Activated T-cell treated with anti-CD3 and anti-CD28 coated beads, Interleukin-2, amount 50 U/mL, for 24 hours (primary cell): Measurements from ENCODE around the gene TULP4.

Experiments used
- DNase-seq: peaks from one replicate; pipeline ENCODE4 v3.0.0-alpha.2; 2020
- H3K27ac Mint-ChIP-seq: 2 replicates; pipeline ENCODE4 v1.8.0; 2020; ENCODE audit warnings: mild to moderate bottlenecking, mixed read lengths
- H3K27me3 Mint-ChIP-seq: 2 replicates; pipeline ENCODE4 v1.8.0; 2020; ENCODE audit warnings: mixed read lengths
- H3K36me3 Mint-ChIP-seq: 2 replicates; pipeline ENCODE4 v1.8.0; 2020; ENCODE audit warnings: low read depth, mixed read lengths
- H3K4me1 Mint-ChIP-seq: 2 replicates; pipeline ENCODE4 v1.8.0; 2020; ENCODE audit warnings: low read depth, mixed read lengths
- H3K4me3 Mint-ChIP-seq: 2 replicates; pipeline ENCODE4 v1.8.0; 2020; ENCODE audit warnings: mild to moderate bottlenecking, moderate library complexity, mixed read lengths
- H3K9me3 Mint-ChIP-seq: 2 replicates; pipeline ENCODE4 v1.8.0; 2020; ENCODE audit warnings: mixed read lengths

Gene TULP4, protein sequence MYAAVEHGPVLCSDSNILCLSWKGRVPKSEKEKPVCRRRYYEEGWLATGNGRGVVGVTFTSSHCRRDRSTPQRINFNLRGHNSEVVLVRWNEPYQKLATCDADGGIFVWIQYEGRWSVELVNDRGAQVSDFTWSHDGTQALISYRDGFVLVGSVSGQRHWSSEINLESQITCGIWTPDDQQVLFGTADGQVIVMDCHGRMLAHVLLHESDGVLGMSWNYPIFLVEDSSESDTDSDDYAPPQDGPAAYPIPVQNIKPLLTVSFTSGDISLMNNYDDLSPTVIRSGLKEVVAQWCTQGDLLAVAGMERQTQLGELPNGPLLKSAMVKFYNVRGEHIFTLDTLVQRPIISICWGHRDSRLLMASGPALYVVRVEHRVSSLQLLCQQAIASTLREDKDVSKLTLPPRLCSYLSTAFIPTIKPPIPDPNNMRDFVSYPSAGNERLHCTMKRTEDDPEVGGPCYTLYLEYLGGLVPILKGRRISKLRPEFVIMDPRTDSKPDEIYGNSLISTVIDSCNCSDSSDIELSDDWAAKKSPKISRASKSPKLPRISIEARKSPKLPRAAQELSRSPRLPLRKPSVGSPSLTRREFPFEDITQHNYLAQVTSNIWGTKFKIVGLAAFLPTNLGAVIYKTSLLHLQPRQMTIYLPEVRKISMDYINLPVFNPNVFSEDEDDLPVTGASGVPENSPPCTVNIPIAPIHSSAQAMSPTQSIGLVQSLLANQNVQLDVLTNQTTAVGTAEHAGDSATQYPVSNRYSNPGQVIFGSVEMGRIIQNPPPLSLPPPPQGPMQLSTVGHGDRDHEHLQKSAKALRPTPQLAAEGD (N-terminal part only)

DNA sequence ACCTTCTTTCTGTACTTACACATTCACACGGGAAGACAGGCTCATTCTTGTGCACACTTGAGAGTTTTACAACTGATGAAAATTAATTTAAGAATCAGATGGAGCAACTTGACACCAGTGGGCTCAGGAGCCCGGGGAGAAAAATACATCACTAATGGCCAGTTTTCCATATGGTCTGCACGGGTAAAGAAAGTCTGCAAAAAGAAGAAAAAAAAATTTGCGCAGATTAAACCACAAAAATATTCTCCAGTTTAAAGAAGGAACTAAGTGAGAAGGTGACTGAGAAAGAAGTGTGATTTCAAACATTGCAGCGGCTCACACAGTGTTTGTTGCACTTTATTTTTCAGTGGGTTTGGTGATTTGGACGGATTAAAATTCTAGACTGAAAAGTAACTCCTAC lies at the start of gene TULP4:
TULP4 (plus strand) TSS at position 301 of the 400 bp plus-strand sequence. CDS start 1,552 bp downstream, outside the sequence.
- peaks cover 3% of the 10 kb centered on the region for H3K9me3 Mint-ChIP-seq
- H3K27ac Mint-ChIP-seq = no peak within 1 kb of the TSS
- DNase-seq = no peak
- H3K27me3 Mint-ChIP-seq = no peaks in the 10 kb centered on the region
- peaks cover 8% of the 10 kb centered on the region for H3K4me1 Mint-ChIP-seq
- H3K36me3 Mint-ChIP-seq = peaks cover 69% of the 10 kb centered on the region
- H3K4me3 Mint-ChIP-seq = no peak within 1 kb of the TSS

DNA sequence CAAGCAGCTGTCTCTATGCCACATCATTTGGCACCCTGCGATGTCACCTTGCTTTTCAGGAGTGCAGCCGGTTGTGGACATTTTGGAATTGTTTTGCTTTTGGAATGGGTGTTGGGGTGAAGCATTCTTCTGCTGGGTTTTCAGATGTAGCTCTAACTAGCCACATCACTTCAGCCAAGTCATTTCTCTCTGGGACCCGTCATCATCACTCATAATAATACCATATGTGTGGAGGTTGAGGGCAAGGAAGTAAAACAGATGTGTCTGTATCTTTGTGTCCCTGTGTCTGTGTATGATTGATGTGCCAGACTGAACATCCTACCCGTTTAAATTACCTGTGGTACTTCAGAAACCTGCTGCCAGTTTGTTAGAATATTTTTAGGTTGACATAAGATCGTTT lies 49.5 kb upstream of the TULP4 start:
- no peak for DNase-seq
- peaks cover 25% of the 10 kb centered on the region for H3K4me1 Mint-ChIP-seq
- no peak overlapping the region for H3K27ac Mint-ChIP-seq
- H3K36me3 Mint-ChIP-seq = peaks cover 7% of the 10 kb centered on the region
- H3K9me3 Mint-ChIP-seq = no peaks in the 10 kb centered on the region
- H3K27me3 Mint-ChIP-seq = no peaks in the 10 kb centered on the region
- no peak overlapping the region for H3K4me3 Mint-ChIP-seq

GRCh38 chr6:158264180-158264579 lies 48.1 kb upstream of the TULP4 start:
- no peaks in the 10 kb centered on the region for H3K9me3 Mint-ChIP-seq
- H3K4me1 Mint-ChIP-seq = peaks cover 17% of the 10 kb centered on the region
- no peak for DNase-seq
- H3K27me3 Mint-ChIP-seq = no peaks in the 10 kb centered on the region
- peaks cover 14% of the 10 kb centered on the region for H3K36me3 Mint-ChIP-seq
- H3K27ac Mint-ChIP-seq = no peak overlapping the region
- no peak overlapping the region for H3K4me3 Mint-ChIP-seq

DNA sequence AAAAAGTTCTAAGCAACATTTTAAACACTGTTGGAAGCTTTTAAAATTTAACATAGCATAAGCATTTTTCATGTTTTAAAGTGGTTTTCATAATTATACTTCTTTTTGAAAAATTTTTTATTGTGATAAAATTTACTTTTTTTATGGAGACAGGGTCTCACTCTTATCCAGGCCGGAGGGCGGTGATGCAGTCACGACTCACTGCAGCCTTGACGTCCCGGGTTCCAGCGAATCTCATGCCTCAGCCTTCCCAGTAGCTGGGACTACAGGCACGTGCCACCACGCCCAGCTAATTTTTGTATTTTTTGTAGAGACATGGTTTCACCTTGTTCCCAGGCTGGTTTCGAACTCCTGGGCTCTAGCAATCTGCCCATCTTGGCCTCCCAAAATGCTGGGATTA lies 46.1 kb upstream of the TULP4 start:
- no peak overlapping the region for H3K27ac Mint-ChIP-seq
- H3K27me3 Mint-ChIP-seq = no peaks in the 10 kb centered on the region
- no peak for DNase-seq
- no peaks in the 10 kb centered on the region for H3K9me3 Mint-ChIP-seq
- peaks cover 15% of the 10 kb centered on the region for H3K36me3 Mint-ChIP-seq
- peaks cover 28% of the 10 kb centered on the region for H3K4me1 Mint-ChIP-seq
- H3K4me3 Mint-ChIP-seq = no peak overlapping the region

GRCh38 chr6:158268361-158269147 lies 43.7 kb upstream of the TULP4 start:
- DNase-seq = no peak
- Mint-ChIP-seq H3K9me3 (no peaks in the 10 kb centered on the region), H3K27me3 (no peaks in the 10 kb centered on the region), H3K27ac (no peak overlapping the region), H3K4me1 (peaks cover 28% of the 10 kb centered on the region), H3K4me3 (no peak overlapping the region), H3K36me3 (peaks cover 24% of the 10 kb centered on the region)

- no peak for DNase-seq
- Mint-ChIP-seq H3K36me3 (peaks cover 28% of the 10 kb centered on the region), H3K27ac (no peak overlapping the region), H3K4me3 (no peak overlapping the region), H3K27me3 (no peaks in the 10 kb centered on the region), H3K4me1 (peaks cover 28% of the 10 kb centered on the region), H3K9me3 (no peaks in the 10 kb centered on the region)
Observed at GRCh38 chr6:158269657-158270056, 42.6 kb upstream of the TULP4 start.

GRCh38 chr6:158270389-158271127 lies 41.7 kb upstream of the TULP4 start:
- Mint-ChIP-seq H3K9me3 (no peaks in the 10 kb centered on the region), H3K4me1 (peaks cover 28% of the 10 kb centered on the region), H3K36me3 (peaks cover 35% of the 10 kb centered on the region), H3K27ac (peak overlapping the region; percentile 69), H3K4me3 (peak overlapping the region; percentile 33), H3K27me3 (no peaks in the 10 kb centered on the region)
- DNase-seq = peak; percentile 42

- no peak for DNase-seq
- Mint-ChIP-seq H3K4me1 (peaks cover 28% of the 10 kb centered on the region), H3K27ac (no peak overlapping the region), H3K4me3 (no peak overlapping the region), H3K27me3 (no peaks in the 10 kb centered on the region), H3K36me3 (peaks cover 30% of the 10 kb centered on the region), H3K9me3 (no peaks in the 10 kb centered on the region)
Observed at GRCh38 chr6:158272324-158272723, 39.9 kb upstream of the TULP4 start.

- DNase-seq = no peak
- H3K36me3 Mint-ChIP-seq = peaks cover 21% of the 10 kb centered on the region
- H3K4me3 Mint-ChIP-seq = no peak overlapping the region
- no peaks in the 10 kb centered on the region for H3K27me3 Mint-ChIP-seq
- H3K9me3 Mint-ChIP-seq = no peaks in the 10 kb centered on the region
- H3K27ac Mint-ChIP-seq = no peak overlapping the region
- H3K4me1 Mint-ChIP-seq = peaks cover 6% of the 10 kb centered on the region
Observed at GRCh38 chr6:158278004-158278403, 34.3 kb upstream of the TULP4 start.

DNA sequence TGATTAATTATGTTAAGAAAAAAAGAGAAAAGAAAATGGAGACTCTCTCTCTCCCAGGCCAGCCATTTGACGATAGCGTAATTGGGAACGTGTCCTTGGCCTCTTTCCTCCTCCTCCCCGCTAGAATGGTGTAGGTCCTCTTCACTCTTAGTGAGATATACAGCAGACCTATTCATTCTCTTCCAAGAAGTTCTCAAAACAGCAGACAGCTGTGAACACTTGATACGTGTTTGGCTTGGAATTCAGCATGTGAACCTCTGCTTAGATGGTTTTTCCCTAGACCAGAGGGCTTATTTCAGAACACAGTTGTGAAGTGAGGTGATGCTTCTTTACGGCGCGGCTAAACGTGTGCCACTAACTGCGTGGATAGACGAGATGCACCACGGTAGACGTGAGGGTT lies 32.6 kb upstream of the TULP4 start:
- Mint-ChIP-seq H3K36me3 (peaks cover 13% of the 10 kb centered on the region), H3K9me3 (no peaks in the 10 kb centered on the region), H3K4me3 (no peak overlapping the region), H3K27ac (no peak overlapping the region), H3K4me1 (peaks cover 20% of the 10 kb centered on the region), H3K27me3 (no peaks in the 10 kb centered on the region)
- DNase-seq = no peak

DNA sequence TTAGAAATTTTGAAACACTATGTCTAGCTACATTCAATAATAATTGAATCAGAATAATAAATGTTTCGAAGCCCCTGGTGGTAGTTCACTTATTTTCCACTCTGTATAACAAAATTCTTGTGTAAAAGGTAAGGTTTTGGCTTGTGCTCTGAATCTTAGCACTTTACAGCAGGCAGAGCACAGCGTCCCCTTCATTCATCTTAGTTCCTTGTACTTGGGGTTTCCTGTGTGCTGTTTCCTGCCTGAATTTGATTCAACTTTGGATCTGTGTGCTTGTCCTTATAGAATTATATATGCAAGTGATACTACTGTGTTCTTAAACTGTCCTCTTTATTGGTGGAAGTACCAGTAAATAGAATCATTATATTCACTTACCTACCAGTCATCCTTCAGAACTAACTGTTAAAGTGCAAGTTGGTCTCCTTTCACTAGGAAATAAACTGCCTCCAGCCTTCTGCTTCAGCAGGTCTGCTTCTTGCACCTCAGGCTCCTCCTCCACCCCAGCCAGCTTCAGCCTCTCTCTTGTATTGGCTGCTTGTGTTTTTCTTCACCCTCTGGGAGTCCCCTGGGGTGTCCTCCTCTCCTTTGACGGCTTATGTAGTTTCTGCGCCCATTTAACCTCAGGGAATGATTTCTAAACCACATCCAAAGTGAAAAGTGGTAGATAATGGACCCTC lies 28.8 kb upstream of the TULP4 start:
- Mint-ChIP-seq H3K36me3 (peaks cover 8% of the 10 kb centered on the region), H3K4me3 (no peak overlapping the region), H3K9me3 (no peaks in the 10 kb centered on the region), H3K4me1 (peaks cover 38% of the 10 kb centered on the region), H3K27ac (peak overlapping the region; percentile 60), H3K27me3 (no peaks in the 10 kb centered on the region)
- DNase-seq = no peak

GRCh38 chr6:158284007-158284875 lies 28.0 kb upstream of the TULP4 start:
- Mint-ChIP-seq H3K4me1 (peaks cover 38% of the 10 kb centered on the region), H3K36me3 (peaks cover 5% of the 10 kb centered on the region), H3K27ac (peak overlapping the region; percentile 60), H3K4me3 (no peak overlapping the region), H3K9me3 (no peaks in the 10 kb centered on the region), H3K27me3 (no peaks in the 10 kb centered on the region)
- no peak for DNase-seq
